Vagina (tissue), 2 donors: ENCODE data around the gene LARP1. TPM values are rescaled to one million over a fixed set of nuclear protein-coding genes. Genes with fewer than 3 reads are reported as not detected.

Source experiments
- DNase-seq, 2 donors: peaks; one replicate each; pipeline ENCODE4 v3.0.0-alpha.2; 2017; ENCODE audit errors: extremely low spot score in 2 of 2
- H3K27ac ChIP-seq: fragments of 200-600 bp; sonication (generic); one replicate; pipeline ENCODE4 v1.5.1; 2019
- H3K27me3 ChIP-seq: fragments of 200-600 bp; sonication (generic); one replicate; pipeline ENCODE4 v1.5.1; 2019
- H3K36me3 ChIP-seq, 2 donors: fragments of 200-600 bp; sonication (generic); one replicate each; pipeline ENCODE4 v1.5.1; 2017 to 2019
- H3K4me1 ChIP-seq: fragments of 200-600 bp; sonication (generic); one replicate; pipeline ENCODE4 v1.5.1; 2019
- H3K4me3 ChIP-seq, 2 donors: fragments of 200-600 bp; sonication (generic); 1 replicate in 1 of 2; 2 replicates in 1 of 2; pipeline ENCODE4 v1.5.1; 2016 to 2019
- H3K9me3 ChIP-seq: fragments of 200-600 bp; sonication (generic); one replicate; pipeline ENCODE4 v1.5.1; 2019
- POLR2A ChIP-seq, 2 donors: fragments of 450-650 bp; IDR thresholded peaks; one replicate each; pipeline ENCODE4 v1.6.1; 2017; ENCODE audit warnings: antibody characterized with exemption in 2 of 2, mild to moderate bottlenecking in 2 of 2, moderate library complexity in 2 of 2
- POLR2AphosphoS5 ChIP-seq, 2 donors: sonication (generic); formaldehyde crosslinking; IDR thresholded peaks; one replicate each; pipeline ENCODE4 v1.9.0; 2017; ENCODE audit warnings: antibody characterized with exemption in 2 of 2, mild to moderate bottlenecking in 2 of 2, low read depth in 1 of 2; ENCODE audit not compliant: insufficient read depth in 1 of 2
- intact Hi-C: fragments of 100-400 bp; cut with DNase I; formaldehyde crosslinking; loops from one replicate; pipeline ENCODE4 v1.15.1; 2023
- total RNA-seq: library from RNA; depleted of rRNA; stranded (reverse); fragments of >200 nt; gene quantifications from one replicate; pipeline ENCODE4 v1.2.3, GENCODE V29; 2016
- TF ChIP-seq, protein P1 (sequence below), 3 experiments: fragments of 450-650 bp in 2 of 3; fragments of 200-600 bp in 1 of 3; sonication (generic) in 1 of 3; IDR thresholded peaks; one replicate each; pipeline ENCODE4 v1.5.1; 2017 to 2019; ENCODE audit warnings: antibody characterized with exemption in 3 of 3, mild to moderate bottlenecking in 2 of 3, moderate library complexity in 2 of 3

The LARP1 gene
- total RNA-seq, 1 donor from 2014 or later, result 98.0 TPM

DNA sequence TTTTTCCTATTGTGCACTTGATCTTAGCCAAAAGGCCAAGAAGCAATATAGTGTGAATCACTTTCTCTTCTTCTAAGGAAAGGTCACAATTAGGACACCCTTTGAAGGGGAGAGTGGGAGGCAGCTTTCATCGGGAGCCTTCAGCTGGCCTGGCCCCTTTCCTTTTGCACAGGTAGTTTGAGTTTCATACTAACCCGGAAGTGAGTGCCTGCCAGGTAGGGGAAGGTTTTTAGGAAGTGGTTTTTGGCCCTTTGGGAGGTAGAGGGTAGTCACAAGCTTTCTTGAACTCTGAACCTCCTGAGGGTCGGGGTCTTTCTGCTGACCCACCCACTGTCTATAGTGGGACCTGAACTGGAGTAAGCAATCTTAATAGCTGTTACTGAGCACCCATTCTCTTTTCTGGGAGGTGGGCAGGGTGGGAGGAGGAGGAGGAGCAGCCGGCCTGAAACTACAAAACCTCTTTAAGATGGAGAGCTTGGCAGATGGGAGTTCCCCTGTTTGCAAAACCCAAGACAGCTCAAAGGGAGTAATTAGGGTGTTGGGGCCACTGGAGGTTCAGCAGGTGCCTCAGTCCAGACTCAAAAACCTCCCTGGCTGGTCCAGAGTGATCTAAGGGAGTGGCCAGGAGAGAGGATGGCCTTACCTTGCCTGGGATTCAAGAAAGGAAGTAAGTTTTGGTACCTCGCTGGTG, 6.0 kb downstream of the LARP1 start:
- no peak overlapping the region for H3K4me3 ChIP-seq
- H3K27me3 ChIP-seq, result no peaks in the 10 kb centered on the region
- peaks cover 86% of the 10 kb centered on the region for H3K4me1 ChIP-seq
- no peak for TF ChIP-seq POLR2AphosphoS5 (IDR thresholded peaks at IDR 0.05; ENCODE audit: insufficient read depth in 1 of 2, low read depth in 1 of 2)
- TF ChIP-seq, protein P1, sequence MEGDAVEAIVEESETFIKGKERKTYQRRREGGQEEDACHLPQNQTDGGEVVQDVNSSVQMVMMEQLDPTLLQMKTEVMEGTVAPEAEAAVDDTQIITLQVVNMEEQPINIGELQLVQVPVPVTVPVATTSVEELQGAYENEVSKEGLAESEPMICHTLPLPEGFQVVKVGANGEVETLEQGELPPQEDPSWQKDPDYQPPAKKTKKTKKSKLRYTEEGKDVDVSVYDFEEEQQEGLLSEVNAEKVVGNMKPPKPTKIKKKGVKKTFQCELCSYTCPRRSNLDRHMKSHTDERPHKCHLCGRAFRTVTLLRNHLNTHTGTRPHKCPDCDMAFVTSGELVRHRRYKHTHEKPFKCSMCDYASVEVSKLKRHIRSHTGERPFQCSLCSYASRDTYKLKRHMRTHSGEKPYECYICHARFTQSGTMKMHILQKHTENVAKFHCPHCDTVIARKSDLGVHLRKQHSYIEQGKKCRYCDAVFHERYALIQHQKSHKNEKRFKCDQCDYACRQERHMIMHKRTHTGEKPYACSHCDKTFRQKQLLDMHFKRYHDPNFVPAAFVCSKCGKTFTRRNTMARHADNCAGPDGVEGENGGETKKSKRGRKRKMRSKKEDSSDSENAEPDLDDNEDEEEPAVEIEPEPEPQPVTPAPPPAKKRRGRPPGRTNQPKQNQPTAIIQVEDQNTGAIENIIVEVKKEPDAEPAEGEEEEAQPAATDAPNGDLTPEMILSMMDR (IDR thresholded peaks at IDR 0.05), result no peak
- TF ChIP-seq POLR2A (IDR thresholded peaks at IDR 0.05), result no peak
- no peak for DNase-seq
- H3K36me3 ChIP-seq, result no peaks in the 10 kb centered on the region
- intact Hi-C loops, result no loop called here
- H3K9me3 ChIP-seq, result no peaks in the 10 kb centered on the region
- H3K27ac ChIP-seq, result no peak overlapping the region

DNA sequence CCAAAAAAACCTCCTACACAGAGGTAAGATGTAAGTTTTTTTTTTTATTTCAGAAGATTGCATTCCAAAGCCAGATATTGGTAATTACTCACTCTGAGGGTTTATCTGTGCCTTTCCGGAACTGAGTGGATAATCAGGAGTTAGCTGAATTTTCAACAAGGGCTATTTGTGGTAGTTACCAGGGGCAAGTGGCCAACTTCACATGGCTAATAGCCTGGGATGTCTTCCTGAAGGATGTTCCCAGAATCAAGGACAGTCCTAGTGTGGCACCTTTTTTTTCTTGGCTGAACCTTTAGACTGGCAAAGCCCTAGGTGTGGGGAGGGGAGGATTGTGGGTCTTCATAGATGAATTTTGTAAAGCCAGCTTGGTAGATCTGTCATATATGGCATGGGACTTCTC, 7.1 kb downstream of the LARP1 start:
- no peaks in the 10 kb centered on the region for H3K9me3 ChIP-seq
- H3K4me3 ChIP-seq, result no peak overlapping the region
- intact Hi-C loops, result no loop called here
- peaks cover 96% of the 10 kb centered on the region for H3K4me1 ChIP-seq
- H3K27ac ChIP-seq, result no peak overlapping the region
- no peak for DNase-seq
- no peak for TF ChIP-seq POLR2A (IDR thresholded peaks at IDR 0.05)
- TF ChIP-seq, protein P1 (IDR thresholded peaks at IDR 0.05), result no peak
- H3K36me3 ChIP-seq, result no peaks in the 10 kb centered on the region
- H3K27me3 ChIP-seq, result no peaks in the 10 kb centered on the region

DNA sequence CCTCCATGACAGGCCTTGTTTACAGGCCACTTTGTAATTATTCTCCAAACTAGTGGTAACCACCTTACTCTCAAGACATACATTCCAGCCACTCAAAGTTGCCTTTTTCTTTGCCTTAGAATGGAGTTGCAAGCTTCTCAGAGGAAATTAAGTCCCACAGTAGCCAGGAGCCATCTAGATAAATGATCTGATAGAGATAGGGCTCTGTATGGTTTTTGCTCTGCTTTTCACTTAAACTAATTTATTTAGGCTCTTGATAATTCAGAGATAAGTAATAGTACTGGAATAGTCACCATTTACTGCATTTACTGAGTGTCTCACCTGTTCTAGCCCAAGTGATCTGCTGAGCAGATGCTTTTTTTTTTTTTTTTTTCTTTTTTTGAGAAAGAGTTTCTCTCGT, 7.5 kb downstream of the LARP1 start:
- TF ChIP-seq POLR2A (IDR thresholded peaks at IDR 0.05), result no peak
- TF ChIP-seq POLR2AphosphoS5 (IDR thresholded peaks at IDR 0.05; ENCODE audit: insufficient read depth in 1 of 2, low read depth in 1 of 2), result no peak
- TF ChIP-seq, protein P1 (IDR thresholded peaks at IDR 0.05), result no peak
- no peak for DNase-seq
- intact Hi-C loops, result no loop called here

DNA sequence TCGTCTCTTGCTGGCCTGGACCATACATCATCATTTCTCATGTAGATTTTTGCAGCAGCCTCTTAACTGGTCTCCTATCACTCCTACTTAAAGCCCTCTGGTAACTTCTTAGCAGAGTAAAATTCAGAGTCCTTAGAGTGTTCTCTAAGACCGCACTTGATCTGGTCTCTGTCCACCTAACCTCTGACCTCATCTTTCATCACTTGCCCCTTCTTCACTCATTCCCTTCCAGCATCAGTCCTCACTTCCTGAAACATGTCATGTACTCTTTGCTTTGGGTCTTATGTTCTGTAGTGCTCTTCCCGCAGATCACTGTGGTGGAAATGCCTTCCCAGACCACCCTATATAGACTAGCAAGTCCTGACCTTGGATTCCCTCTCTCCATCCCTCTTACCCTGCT, 9.8 kb downstream of the LARP1 start:
- Histone ChIP-seq H3K27ac (no peak overlapping the region), H3K4me1 (peaks cover 98% of the 10 kb centered on the region), H3K36me3 (no peaks in the 10 kb centered on the region), H3K9me3 (no peaks in the 10 kb centered on the region), H3K4me3 (no peak overlapping the region), H3K27me3 (no peaks in the 10 kb centered on the region)
- TF ChIP-seq POLR2AphosphoS5 (IDR thresholded peaks at IDR 0.05; ENCODE audit: insufficient read depth in 1 of 2, low read depth in 1 of 2) (no peak), POLR2A (IDR thresholded peaks at IDR 0.05) (no peak)
- TF ChIP-seq, protein P1 (IDR thresholded peaks at IDR 0.05), result no peak
- no peak for DNase-seq
- intact Hi-C loops, result no loop called here

More for the DNA sequence above, 7.5 kb downstream of the LARP1 start:
- no peak overlapping the region for H3K27ac ChIP-seq
- H3K27me3 ChIP-seq, result no peaks in the 10 kb centered on the region
- H3K36me3 ChIP-seq, result no peaks in the 10 kb centered on the region
- H3K9me3 ChIP-seq, result no peaks in the 10 kb centered on the region
- H3K4me1 ChIP-seq, result peaks cover 98% of the 10 kb centered on the region
- no peak overlapping the region for H3K4me3 ChIP-seq

DNA sequence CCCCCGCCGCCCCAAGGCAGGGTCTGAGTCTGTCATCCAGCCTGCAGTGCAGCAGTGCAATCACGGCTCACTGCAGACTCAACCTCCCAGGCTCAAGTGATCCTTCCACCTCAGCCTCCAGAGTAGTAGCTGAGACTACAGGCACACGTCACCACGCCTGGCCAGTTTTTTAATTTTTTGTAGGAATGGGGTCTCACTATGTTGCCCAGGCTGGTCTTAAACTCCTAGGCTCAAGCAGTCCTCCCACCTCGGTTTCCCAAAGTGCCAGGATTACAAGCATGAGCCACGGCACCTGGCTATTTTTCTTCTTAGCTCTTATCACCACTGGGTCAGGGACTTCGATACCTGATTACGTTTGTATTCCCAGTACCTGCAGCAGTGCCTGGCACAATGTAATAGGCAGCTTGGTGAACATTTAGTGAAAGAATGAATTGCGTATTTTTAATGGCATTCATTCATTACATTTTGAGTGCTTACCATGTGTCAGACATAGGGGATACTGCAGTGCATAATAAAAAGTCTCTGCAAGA, 10.3 kb downstream of the LARP1 start:
- no peak overlapping the region for H3K4me3 ChIP-seq
- peaks cover 98% of the 10 kb centered on the region for H3K4me1 ChIP-seq
- no peaks in the 10 kb centered on the region for H3K27me3 ChIP-seq
- H3K9me3 ChIP-seq, result no peaks in the 10 kb centered on the region
- no peak overlapping the region for H3K27ac ChIP-seq
- DNase-seq, result no peak
- no peak for TF ChIP-seq POLR2AphosphoS5 (IDR thresholded peaks at IDR 0.05; ENCODE audit: insufficient read depth in 1 of 2, low read depth in 1 of 2)
- TF ChIP-seq, protein P1 (IDR thresholded peaks at IDR 0.05), result no peak
- TF ChIP-seq POLR2A (IDR thresholded peaks at IDR 0.05), result no peak
- intact Hi-C loops, result no loop called here
- H3K36me3 ChIP-seq, result no peaks in the 10 kb centered on the region
